ENCODE data around the gene GGA2. TPM values are rescaled to one million over a fixed set of nuclear protein-coding genes. Genes with fewer than 3 reads are reported as not detected.

GGA2 gene
- total RNA-seq, 1 experiment from 2014 or later, result 85.1 TPM

DNA sequence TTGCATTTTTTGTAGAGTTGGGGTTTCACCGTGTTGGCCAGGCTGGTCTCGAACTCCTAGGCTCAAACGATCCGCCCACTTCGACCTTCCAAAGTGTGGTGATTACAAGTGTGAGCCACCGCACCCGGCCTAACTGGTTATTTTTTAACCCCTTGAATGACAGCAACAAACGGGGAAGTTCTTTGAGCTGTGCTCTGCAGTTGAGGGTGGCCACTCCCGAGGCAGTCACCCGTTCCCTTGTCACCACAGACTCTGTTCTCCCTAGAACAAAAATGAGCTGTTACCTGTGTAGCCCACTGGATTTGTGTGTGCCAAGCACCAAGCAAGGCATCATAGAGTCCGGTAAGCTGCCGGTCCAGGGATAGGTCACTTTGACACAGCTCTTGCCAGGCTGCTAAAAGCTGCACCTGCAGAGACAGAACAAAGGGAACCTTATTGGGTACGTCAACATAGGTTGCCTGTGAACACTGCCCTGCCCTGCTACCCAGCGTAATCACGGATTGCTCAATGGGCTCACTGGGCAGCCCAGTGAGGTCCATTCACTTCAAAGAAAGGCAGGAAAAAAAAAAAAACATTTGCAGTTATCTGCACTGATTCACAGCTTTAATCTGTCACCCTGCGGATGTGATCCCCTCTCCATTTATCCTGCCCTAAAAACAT, 76.9 kb downstream of the GGA2 start:
- no peaks in the 10 kb centered on the region for H3K27me3 ChIP-seq (ENCODE audit: insufficient read depth, low read depth)
- H3K27ac ChIP-seq, result no peak overlapping the region
- no peak for TF ChIP-seq CTCF (conservative IDR thresholded peaks at IDR 0.05)
- no peak for DNase-seq
- peaks cover 2% of the 10 kb centered on the region; the same call in 1 of the 2 replicates for H4K20me1 ChIP-seq (ENCODE audit: insufficient read depth)
- H3K9me3 ChIP-seq (ENCODE audit: insufficient read depth, low read depth), result no peaks in the 10 kb centered on the region
- CTCF ChIA-PET, result interaction anchor here (0.5 to 4.2 kb wide), 3 partner anchors 176 to 251 kb away, joined by 3 to 62 read pairs (median 11); partner anchors contain the start of gene SCNN1G
- no peak overlapping the region for H3K4me3 ChIP-seq
- H3K4me2 ChIP-seq, result no peak overlapping the region
- POLR2A ChIA-PET (ENCODE audit: unreplicated experiment), result interaction anchor here (0.6 kb wide), 1 partner anchor 93 kb away, joined by 8 read pairs; no protein-coding TSS in a partner anchor
- peaks cover 3% of the 10 kb centered on the region; the same call in 1 of the 2 replicates for H3K4me1 ChIP-seq (replicated peaks; ENCODE audit: insufficient read depth)
- BruUV-seq (replicated peaks), result no TSS peak
- no peaks in the 10 kb centered on the region for H3K9me2 ChIP-seq (ENCODE audit: insufficient read depth)
- no peaks in the 10 kb centered on the region for H3K79me2 ChIP-seq (ENCODE audit: low read depth)
- intact Hi-C loops (cut with micrococcal nuclease; ENCODE audit: unreplicated experiment), result loop anchor here (10.0 kb wide), 1 partner anchor 139 kb away; no protein-coding TSS in a partner anchor
- H3F3A ChIP-seq (ENCODE audit: insufficient read depth, low read depth), result peaks cover 20% of the 10 kb centered on the region; the same call in 1 of the 2 replicates
- no peak overlapping the region for H2AFZ ChIP-seq
- H3K36me3 ChIP-seq (ENCODE audit: low read depth), result peaks cover 27% of the 10 kb centered on the region

GRCh38 chr16:23432176-23433128, 77.8 kb downstream of the GGA2 start:
- Histone ChIP-seq H3K4me3 (no peak overlapping the region), H3K79me2 (ENCODE audit: low read depth) (no peaks in the 10 kb centered on the region), H3K27ac (no peak overlapping the region), H3K27me3 (ENCODE audit: insufficient read depth, low read depth) (no peaks in the 10 kb centered on the region), H3K9me3 (ENCODE audit: insufficient read depth, low read depth) (no peaks in the 10 kb centered on the region), H3K36me3 (ENCODE audit: low read depth) (peaks cover 27% of the 10 kb centered on the region), H3K9me2 (ENCODE audit: insufficient read depth) (no peaks in the 10 kb centered on the region), H3K4me2 (no peak overlapping the region), H4K20me1 (ENCODE audit: insufficient read depth) (peaks cover 2% of the 10 kb centered on the region; the same call in 1 of the 2 replicates), H3K4me1 (replicated peaks; ENCODE audit: insufficient read depth) (peaks cover 3% of the 10 kb centered on the region; the same call in 1 of the 2 replicates), H2AFZ (no peak overlapping the region), H3F3A (ENCODE audit: insufficient read depth, low read depth) (peaks cover 20% of the 10 kb centered on the region; the same call in 1 of the 2 replicates)
- TF ChIP-seq EZH2 (IDR thresholded peaks at IDR 0.05; ENCODE audit: low read depth) (no peak), CTCF (conservative IDR thresholded peaks at IDR 0.05) (no peak)
- intact Hi-C loops (cut with micrococcal nuclease; ENCODE audit: unreplicated experiment), result loop anchor here (10.0 kb wide), 1 partner anchor 138 kb away; no protein-coding TSS in a partner anchor
- ChIA-PET CTCF (interaction anchor here (0.6 to 4.2 kb wide), 3 partner anchors 16 to 250 kb away, joined by 5 to 62 read pairs (median 6); partner anchors contain the start of gene SCNN1G), POLR2A (ENCODE audit: unreplicated experiment) (interaction anchor here (0.5 kb wide), 1 partner anchor 1551 kb away, joined by 3 read pairs; no protein-coding TSS in a partner anchor)
- no peak for DNase-seq
- BruUV-seq (replicated peaks), result no TSS peak

DNA sequence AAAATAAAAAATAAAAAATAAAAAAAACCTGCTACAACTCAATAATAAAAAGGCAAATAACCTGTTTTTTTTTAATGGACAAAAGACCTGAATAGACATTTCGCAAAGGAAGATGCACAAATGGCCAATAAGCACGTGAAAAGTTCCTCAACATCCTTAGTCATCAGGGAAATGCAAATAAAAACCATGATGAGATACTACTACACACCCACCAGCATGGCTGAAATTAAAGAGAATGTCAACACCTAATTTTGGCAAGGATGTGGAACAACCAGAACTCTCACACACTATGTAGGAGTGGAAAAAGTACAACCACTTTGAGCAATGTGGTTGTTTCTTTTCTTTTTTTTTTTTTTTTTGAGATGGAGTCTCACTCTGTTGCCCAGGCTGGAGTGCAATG, 81.9 kb downstream of the GGA2 start:
- Histone ChIP-seq H3K79me2 (ENCODE audit: low read depth) (no peaks in the 10 kb centered on the region), H3K4me3 (no peak overlapping the region), H3K27ac (no peak overlapping the region), H4K20me1 (ENCODE audit: insufficient read depth) (no peaks in the 10 kb centered on the region; the same call in 1 of the 2 replicates), H3K36me3 (ENCODE audit: low read depth) (peaks cover 12% of the 10 kb centered on the region), H3K27me3 (ENCODE audit: insufficient read depth, low read depth) (no peaks in the 10 kb centered on the region), H3K9me2 (ENCODE audit: insufficient read depth) (no peaks in the 10 kb centered on the region), H3K4me1 (replicated peaks; ENCODE audit: insufficient read depth) (peaks cover 16% of the 10 kb centered on the region), H3K9me3 (ENCODE audit: insufficient read depth, low read depth) (no peaks in the 10 kb centered on the region), H3K4me2 (no peak overlapping the region), H2AFZ (no peak overlapping the region), H3F3A (ENCODE audit: insufficient read depth, low read depth) (peaks cover 13% of the 10 kb centered on the region)
- POLR2A ChIA-PET (ENCODE audit: unreplicated experiment), result no interaction called here
- CTCF ChIA-PET, result interaction anchor here (0.6 kb wide), 1 partner anchor 105 kb away, joined by 3 read pairs; no protein-coding TSS in a partner anchor
- intact Hi-C loops (cut with micrococcal nuclease; ENCODE audit: unreplicated experiment), result no loop called here
- DNase-seq, result no peak
- TF ChIP-seq EZH2 (IDR thresholded peaks at IDR 0.05; ENCODE audit: low read depth) (no peak), CTCF (conservative IDR thresholded peaks at IDR 0.05) (no peak)
- no TSS peak for BruUV-seq (replicated peaks)
